HG02981 (cell line): ENCODE data around the gene KRTAP5-11.
"Not testable (repeated sequence)": the region's sequence is repeated elsewhere in the genome, so short reads cannot be mapped to it uniquely, and the experiment has no call there.

ENCODE experiments used
- ATAC-seq: cut with Tn5 transposase; IDR thresholded peaks from one replicate; pipeline ENCODE4 v1.9.1; 2021; ENCODE audit warnings: mild to moderate bottlenecking, moderate library complexity; ENCODE audit not compliant: unreplicated experiment

KRTAP5-11 gene

DNA sequence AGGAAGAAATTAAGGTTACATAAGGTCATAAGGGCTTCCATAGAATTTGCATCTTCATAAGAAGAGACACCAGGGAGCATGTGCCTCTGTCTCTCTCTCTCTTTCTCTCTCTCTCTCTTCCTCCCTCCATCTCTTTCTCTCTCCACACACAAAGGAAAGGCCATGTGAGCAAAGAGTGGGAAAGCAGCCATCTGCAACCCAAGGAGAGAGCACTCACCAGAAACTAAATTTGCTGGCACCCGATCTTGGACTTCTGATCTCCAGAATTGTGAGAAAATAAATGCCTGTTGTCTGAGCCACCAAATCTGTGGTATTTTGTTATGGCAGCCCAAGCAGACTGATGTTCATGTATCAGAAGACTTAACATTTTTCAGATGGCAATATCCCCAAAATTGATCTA, 23.7 kb downstream of the KRTAP5-11 start:
- no peak for ATAC-seq

DNA sequence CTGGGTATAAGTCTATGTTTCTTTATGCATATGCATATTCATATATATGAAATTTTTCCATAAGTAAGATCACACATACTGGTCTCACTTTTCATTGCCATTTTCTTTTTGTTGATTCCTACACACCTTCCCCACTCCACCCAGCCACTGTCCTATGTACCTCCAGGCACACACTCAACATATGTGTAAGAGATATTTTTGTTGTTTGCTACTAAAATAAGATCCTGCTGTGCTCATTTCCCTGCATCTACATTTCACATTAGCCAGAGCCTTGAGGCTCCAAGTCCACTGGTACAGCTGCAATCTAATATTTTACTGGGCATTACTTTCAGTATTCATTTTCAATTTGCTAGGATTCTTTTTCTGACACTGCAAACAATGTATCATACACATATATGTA, 25.4 kb downstream of the KRTAP5-11 start:
- ATAC-seq, result no peak

GRCh38 chr11:71556018-71556417, 26.7 kb downstream of the KRTAP5-11 start:
- ATAC-seq, result no peak

DNA sequence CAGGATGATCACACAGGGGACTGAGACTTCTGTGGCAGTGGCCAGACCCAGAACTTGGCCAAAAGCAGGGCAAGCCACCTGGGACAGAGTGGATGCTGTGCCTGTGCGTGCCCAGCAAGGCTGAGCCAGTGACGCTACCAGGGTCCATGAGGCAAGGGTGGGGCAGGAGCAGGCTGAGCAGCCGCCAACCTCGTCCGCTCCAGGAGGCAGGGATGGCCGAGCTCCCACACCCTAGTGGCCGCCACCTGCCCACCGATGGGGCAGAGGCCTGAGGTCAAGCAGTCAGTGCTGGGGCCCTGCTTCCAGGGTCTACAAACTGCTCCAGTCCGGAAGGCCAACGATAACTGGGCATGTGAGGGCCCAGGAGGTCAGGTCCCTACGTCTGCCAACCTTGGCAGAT, 27.2 kb downstream of the KRTAP5-11 start:
- no peak for ATAC-seq

DNA sequence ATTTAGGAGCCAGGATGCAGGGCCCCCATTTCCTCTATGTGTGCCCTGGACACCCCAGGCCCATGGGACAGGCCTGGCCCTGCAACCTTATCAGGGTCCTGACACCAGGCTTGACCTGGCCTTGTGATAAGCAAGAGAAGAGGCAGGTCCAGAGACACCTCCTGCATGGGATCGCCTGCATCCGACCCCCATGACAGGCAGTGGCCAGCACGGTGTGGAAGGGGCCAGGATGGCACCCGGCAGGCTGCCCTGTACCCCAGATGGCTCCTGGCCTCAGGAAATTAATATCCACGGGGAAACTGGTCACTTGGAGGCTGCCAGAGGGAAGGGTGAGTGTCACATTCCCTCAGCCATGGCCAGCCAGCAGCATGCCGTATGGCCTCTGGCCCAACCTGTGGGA, 27.7 kb downstream of the KRTAP5-11 start:
- no peak for ATAC-seq

DNA sequence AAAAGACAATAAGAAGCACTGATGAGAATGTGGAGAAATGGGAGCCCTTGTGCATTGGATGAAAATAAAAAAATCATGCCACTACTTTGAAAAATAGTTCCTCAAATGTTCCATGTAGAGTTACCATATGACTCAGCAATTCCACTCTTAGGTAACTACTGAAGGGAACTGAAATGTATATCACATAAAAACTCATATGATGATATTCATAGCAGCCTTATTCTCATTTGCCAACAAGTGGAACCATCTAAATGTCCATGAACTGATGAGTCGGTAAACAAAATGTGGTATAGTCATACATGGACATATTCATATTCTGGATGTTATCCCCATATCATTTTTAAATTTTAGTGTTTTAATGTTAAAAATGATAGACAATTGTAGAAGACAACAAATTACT, 31.0 kb downstream of the KRTAP5-11 start:
- ATAC-seq, result no peak

- ATAC-seq, result no peak
These were observed 33.9 kb downstream of the KRTAP5-11 start for GRCh38 chr11:71548716-71549151.

DNA sequence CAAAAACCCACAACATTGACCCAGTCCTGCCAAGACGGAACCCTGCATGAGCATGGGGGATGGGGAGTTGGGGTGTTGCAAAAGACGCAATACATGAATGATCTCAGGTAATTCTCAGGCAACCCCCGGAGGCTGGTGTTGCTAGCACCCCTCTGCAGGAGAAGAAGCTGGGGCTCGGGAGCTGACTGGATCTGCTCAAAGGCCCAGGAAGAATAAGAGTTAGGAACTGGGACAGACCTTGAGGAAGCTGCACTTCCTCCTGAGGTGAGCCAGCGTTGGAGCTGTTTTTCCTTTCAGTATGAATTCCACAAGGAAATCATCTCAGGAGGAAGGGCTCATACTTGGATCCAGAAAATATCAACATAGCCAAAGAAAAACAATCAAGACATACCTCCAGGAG, 34.6 kb downstream of the KRTAP5-11 start, which contains the start of gene KRTAP5-9:
Gene KRTAP5-9, plus strand, starts transcription at position 301 of the 400 bp plus-strand sequence. CDS start 238 bp downstream, outside the sequence.
- ATAC-seq, result no peak

GRCh38 chr11:71545405-71545966, 37.2 kb downstream of the KRTAP5-11 start:
- ATAC-seq, result no peak

GRCh38 chr11:71544525-71545214, 38.0 kb downstream of the KRTAP5-11 start:
- ATAC-seq, result no peak

DNA sequence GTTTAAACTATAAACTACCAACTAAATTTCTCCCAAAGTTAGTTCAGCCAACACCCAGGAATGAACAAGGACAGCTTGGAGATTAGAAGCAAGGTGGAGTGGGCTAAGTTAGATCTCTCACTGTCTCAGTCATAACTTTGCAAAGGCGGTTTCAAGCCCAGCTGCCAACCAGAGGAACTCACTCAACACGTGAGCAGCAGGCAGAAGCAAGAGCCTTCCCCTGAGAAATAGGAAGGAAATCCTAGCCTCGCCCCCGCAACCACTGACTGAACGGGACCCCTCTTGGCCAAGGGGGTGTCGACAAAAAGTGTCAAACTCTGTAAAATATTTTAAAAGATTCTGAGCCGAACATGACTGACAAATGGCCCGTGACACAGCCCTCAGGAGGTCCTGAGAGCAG, 38.8 kb downstream of the KRTAP5-11 start:
- no peak for ATAC-seq

DNA sequence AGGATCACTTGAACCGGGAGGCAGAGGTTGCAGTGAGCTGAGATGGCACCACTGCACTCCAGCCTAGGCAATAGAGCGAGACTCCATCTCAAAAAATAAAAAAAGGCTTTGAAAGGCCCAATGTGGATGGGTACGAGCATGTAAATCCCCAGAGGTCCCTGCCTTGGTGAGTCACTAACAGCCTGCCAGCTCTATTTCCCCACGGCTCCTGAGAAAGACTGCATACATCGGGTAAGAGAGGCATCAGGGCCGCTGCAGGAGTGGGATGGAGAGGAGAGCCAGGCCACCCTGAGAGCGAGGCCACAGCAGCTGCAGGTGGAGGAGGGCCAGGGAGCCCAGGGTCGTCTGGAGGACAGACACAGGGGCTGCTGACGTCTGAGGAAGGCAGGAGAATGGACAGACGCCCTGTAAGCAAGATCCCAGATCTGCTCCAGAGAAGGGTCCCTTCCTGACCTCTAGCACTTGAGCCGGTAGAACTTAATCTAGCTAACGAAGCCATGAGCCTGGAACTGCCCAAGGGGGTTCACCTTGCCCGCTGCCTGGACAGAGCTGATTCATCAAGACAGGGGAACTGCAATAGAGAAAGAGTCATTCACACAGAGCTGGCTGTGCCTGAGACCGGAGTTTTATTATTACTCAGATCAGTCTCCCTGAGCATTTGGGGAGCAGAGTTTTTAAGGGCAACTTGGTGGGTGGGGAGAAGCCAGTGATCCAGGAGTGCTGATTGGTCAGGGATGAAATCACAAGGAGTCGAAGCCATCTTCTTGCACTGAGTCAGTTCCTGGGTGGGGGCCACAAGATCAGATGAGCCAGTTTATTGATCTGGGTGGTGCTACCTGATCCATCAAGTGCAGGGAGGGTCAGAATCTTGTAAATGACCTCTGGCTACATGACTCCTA, 39.5 kb downstream of the KRTAP5-11 start:
- ATAC-seq, result no peak

DNA sequence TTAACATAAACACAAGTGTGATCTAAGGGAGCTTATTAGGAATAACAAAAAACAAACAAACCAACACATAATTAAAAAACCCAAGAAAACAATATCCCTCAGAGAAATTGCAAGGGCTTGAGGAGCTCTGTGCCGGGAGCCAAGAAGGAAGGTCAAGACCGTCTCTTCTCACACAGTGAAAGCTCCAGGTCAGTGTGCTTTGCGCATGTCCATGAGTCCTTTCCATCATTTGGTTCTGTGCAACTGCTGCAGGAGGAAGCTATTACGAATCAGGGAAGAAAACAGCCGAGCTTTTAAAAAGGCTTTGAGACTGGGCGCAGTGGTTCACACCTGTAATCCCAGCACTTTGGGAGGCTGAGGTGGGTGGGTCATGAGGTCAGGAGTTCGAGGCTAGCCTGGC, 40.3 kb downstream of the KRTAP5-11 start:
- ATAC-seq, result no peak

DNA sequence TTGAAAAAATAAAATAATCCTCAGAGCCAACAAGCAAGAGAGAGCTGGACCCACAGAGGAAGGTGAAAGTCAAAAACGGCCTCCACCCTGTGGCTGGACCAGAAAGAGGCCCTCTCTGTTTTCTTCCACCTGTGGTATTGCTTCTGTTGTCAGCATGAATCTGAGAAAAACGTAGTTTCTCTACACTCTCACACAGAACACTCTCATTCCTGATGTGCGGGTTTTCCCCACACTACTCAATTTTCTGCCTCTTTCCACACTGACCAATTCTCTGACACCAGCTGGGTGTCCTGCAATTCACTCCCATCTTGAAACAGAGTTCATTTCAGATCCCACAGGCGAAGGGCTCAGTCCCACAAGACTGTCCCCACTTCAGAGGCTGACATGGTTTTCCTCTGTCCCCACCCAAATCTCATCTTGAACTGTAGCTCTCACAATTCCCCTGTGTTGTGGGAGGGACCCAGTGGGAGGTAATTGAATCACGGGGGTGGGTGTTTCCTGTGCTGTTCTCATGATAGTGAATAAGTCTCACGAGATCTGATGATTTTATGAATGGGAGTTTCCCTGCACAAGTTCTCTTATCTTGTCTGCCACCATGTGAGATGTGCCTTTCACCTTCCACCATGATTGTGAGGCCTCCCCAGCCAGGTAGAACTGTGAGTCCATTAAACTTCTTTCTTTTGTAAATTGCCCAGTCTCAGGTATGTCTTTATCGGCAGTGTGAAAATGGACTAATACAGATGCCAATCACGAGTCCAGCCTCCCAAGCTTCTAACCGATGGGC, 42.0 kb downstream of the KRTAP5-11 start:
- ATAC-seq, result not testable (repeated sequence)

DNA sequence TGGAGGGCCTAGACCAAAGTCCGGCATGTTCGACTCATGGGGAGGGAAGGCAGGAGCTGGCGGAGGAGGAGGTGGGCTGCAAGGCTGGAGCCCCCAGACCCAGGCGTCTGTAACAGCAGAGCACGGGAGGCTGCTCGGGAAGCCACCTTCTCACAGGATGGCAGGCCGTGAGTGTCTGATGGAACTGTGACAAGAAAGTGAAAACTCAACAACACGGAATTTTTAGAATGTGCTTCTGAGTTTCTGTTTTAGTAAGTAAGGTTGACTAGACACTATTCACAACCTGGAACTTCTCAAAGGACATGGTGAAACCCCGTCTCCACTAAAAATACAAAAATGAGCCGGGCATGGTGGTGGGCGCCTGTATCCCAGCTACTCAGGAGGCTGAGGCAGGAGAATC, 42.7 kb downstream of the KRTAP5-11 start:
- not testable (repeated sequence) for ATAC-seq

DNA sequence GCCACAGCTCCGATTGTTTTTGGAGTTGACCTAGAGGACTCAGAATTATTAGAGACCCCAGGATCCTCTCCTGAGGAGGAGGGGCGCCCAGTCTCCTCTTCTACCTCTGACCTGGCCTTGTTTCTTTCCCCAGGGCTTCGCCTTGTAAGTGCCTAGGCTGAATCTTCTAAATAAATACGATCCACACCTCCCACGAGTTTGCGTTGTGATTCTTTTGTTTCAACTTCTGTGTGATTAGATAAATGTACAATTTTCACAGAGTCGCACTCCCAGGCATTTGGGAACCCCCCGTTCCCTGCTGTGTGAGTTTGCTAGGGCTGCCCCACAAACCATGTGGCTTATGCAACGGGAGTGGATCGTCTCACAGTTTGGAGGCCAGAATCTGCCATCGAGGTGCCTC, 43.7 kb downstream of the KRTAP5-11 start:
- ATAC-seq, result no peak

DNA sequence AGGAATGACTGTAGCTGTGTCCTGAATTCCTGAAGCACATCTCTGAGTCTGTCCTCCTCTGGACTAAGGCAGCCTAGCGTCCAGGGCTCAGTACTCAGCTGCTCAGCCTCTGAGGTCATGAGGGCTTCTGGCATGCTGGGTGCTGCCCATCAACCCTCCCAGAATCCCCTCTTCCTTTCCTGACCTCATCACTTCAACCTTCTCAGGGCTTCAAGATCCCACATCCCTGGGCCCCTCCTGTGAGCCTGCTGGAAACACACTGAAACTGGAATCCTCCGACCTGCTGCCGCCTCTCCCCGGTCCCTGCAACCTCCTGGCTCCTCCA, 44.0 kb downstream of the KRTAP5-11 start:
- no peak for ATAC-seq

DNA sequence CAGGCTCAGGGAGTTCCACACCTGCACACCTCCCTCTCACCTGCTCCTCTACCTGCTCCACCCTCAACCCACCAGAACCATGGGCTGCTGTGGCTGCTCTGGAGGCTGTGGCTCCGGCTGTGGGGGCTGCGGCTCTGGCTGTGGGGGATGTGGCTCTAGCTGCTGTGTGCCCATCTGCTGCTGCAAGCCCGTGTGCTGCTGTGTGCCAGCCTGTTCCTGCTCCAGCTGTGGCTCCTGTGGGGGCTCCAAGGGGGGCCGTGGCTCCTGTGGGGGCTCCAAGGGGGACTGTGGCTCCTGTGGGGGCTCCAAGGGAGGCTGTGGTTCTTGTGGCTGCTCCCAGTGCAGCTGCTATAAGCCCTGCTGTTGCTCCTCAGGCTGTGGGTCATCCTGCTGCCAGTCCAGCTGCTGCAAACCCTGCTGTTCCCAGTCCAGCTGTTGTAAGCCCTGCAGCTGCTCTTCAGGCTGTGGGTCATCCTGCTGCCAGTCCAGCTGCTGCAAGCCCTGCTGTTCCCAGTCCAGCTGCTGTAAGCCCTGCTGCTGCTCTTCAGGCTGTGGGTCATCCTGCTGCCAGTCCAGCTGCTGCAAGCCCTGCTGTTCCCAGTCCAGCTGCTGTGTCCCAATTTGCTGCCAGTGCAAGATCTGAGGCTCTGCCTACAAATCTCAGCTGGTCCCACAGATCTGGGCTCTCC, 44.6 kb downstream of the KRTAP5-11 start, which contains the start of gene KRTAP5-8:
Gene KRTAP5-8, plus strand, starts transcription at position 49 of the 689 bp plus-strand sequence. Its CDS starts 31 bp downstream, at position 80.
- not testable (repeated sequence) for ATAC-seq

DNA sequence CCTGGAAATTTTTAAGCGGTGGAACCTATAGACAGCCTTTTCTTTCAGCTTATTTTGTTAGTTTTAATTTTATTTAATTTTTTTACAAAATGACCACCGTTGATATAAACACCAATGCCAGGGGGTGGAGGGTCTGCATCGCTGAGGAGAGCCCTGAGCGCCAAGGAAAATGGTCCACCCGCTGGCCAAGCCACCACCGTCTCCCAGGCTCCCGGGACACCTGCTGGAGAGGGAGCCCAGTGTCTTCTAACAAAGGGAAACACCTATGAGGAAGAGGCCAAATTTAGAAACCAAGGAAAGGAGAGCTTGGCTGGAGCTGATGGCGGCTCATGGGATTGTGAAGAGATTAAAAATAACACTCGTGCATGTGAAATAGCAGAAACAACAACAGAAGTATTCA, 45.1 kb downstream of the KRTAP5-11 start:
- no peak for ATAC-seq

- ATAC-seq, result no peak
These were observed 46.9 kb downstream of the KRTAP5-11 start for GRCh38 chr11:71535825-71536224.
